ENCODE data around the gene BCL2L15. TPM values are rescaled to one million over a fixed set of nuclear protein-coding genes. Genes with fewer than 3 reads are reported as not detected.

BCL2L15 gene
- total RNA-seq, 2 experiments from 2014 or later, result 1.2 to 1.5 TPM

DNA sequence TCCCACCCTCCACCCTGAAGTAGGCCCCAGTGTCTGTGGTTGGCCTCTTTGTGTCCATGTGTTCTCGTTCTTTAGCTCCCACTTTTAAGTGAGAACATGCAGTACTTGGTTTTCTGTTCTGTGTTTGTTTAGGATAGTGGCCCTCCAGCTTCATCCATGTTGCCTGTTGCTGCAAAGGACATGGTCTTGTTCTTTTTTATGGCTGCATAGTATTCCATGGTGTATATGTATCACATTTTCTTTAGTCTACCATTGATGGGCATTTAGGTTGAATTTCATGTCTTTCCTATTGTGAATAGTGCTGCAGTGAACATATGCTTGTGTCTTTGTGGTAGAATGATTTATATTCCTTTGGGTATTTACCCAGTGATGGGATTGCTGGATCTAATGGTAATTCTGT, 47.8 kb upstream of the BCL2L15 start:
- Histone ChIP-seq H3K9me3 (ENCODE audit: control insufficient read depth in 1 of 2, insufficient read depth in 1 of 2, low read length in 2 of 2) (no peaks in the 10 kb centered on the region), H3K4me1 (ENCODE audit: insufficient read depth, low read length) (peaks cover 66% of the 10 kb centered on the region), H3K36me3 (ENCODE audit: insufficient read depth, low read length) (no peaks in the 10 kb centered on the region), H3K27me3 (ENCODE audit: control insufficient read depth in 1 of 2, insufficient read depth in 2 of 2, low read length in 2 of 2) (no peaks in the 10 kb centered on the region), H3K27ac (ENCODE audit: low read depth in 1 of 2, low read length in 2 of 2) (no peak overlapping the region), H3K4me3 (ENCODE audit: low read length) (no peak overlapping the region)
- peaks cover 42% of the 10 kb centered on the region for H3K36me3 Mint-ChIP-seq (ENCODE audit: low read depth)
- intact Hi-C loops (cut with DNase I, micrococcal nuclease), result loop anchor here in 1 of 2 experiments (5.0 kb wide), 1 partner anchor 37 kb away; no protein-coding TSS in a partner anchor
- ChIA-PET CTCF (interaction anchor here (1.0 to 1.3 kb wide), 2 partner anchors 12 to 29 kb away, joined by 3 to 4 read pairs; no protein-coding TSS in a partner anchor), POLR2A (interaction anchor here (10.1 kb wide), 1 partner anchor 15 kb away, joined by 245 read pairs; no protein-coding TSS in a partner anchor)
- H3K9me3 Mint-ChIP-seq, result no peaks in the 10 kb centered on the region
- H3K27ac Mint-ChIP-seq, result peak overlapping the region; percentile 27
- H3K4me1 Mint-ChIP-seq (ENCODE audit: low read depth), result peaks cover 88% of the 10 kb centered on the region
- no peaks in the 10 kb centered on the region for H3K27me3 Mint-ChIP-seq
- TF ChIP-seq CTCF (IDR thresholded peaks at IDR 0.05), result no peak
- ATAC-seq (ENCODE audit: poor library complexity), result no peak
- peak overlapping the region; percentile 28 for H3K4me3 Mint-ChIP-seq
- DNase-seq, result no peak

DNA sequence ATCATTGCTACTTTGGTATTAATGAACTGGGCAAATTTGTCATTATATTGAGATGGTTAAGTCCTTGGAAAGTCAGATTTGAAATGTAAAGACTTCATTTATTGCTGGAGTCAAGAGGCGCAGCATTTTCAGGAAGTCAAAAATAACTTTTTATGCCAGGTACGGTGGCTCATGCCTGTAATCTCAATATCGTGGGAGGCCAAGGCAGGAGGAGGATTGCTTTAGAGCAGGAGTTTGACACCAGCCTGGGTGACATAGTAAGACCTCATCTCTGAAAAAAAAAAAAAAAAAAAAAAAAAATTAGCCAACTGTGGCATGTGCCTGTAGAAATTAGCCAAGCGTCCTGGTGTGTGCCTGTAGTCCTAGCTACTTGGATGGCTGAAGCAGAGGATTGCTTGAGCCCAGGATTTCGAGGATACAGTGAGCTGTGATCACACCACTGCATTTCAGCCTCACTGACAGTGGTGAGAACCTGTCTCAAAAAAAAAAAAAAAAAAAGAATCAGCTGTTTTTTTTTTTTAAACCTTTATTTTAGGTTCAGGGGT, 47.2 kb upstream of the BCL2L15 start:
- no peaks in the 10 kb centered on the region for H3K9me3 Mint-ChIP-seq

DNA sequence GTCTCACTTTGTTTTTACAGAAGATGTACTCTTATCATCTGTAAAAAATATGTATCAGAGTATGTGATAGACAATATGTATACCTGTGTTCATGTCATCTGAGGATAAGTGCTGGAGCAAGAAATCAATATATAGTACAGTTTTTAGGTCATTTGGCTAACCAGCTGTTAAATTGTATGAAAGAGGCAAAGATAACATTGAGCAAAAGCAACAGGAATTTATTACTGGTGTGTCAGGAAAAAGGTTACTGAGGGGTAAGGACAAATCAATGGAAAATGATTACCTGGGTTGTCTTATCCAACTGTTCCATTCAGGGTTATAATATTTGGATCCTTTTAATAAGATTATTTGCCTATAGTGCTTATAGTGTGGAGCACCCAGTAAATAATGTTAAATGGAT, 46.6 kb upstream of the BCL2L15 start:
- H3K9me3 Mint-ChIP-seq, result no peaks in the 10 kb centered on the region
- Histone ChIP-seq H3K27me3 (ENCODE audit: control insufficient read depth in 1 of 2, insufficient read depth in 2 of 2, low read length in 2 of 2) (no peaks in the 10 kb centered on the region), H3K36me3 (ENCODE audit: insufficient read depth, low read length) (no peaks in the 10 kb centered on the region), H3K4me1 (ENCODE audit: insufficient read depth, low read length) (peaks cover 55% of the 10 kb centered on the region), H3K27ac (ENCODE audit: low read depth in 1 of 2, low read length in 2 of 2) (peak overlapping the region in 1 of 2 donors; percentile 98), H3K4me3 (ENCODE audit: low read length) (no peak overlapping the region), H3K9me3 (ENCODE audit: control insufficient read depth in 1 of 2, insufficient read depth in 1 of 2, low read length in 2 of 2) (no peaks in the 10 kb centered on the region)
- TF ChIP-seq CTCF (IDR thresholded peaks at IDR 0.05), result no peak
- ATAC-seq (ENCODE audit: poor library complexity), result no peak
- H3K27ac Mint-ChIP-seq, result peak overlapping the region; percentile 100
- peak overlapping the region; percentile 70 for H3K4me3 Mint-ChIP-seq
- intact Hi-C loops (cut with DNase I, micrococcal nuclease), result loop anchor here in 1 of 2 experiments (5.0 kb wide), 1 partner anchor 62 kb away; the partner anchor contains the start of gene PTPN22
- peaks cover 81% of the 10 kb centered on the region for H3K4me1 Mint-ChIP-seq (ENCODE audit: low read depth)
- H3K27me3 Mint-ChIP-seq, result no peaks in the 10 kb centered on the region
- ChIA-PET CTCF (interaction anchor here (1.0 kb wide), 1 partner anchor 30 kb away, joined by 4 read pairs; no protein-coding TSS in a partner anchor), POLR2A (interaction anchor here (0.6 to 10.1 kb wide), 4 partner anchors 16 to 122 kb away, joined by 3 to 245 read pairs (median 4); partner anchors contain the start of gene RSBN1)
- peaks cover 41% of the 10 kb centered on the region for H3K36me3 Mint-ChIP-seq (ENCODE audit: low read depth)
- DNase-seq, result no peak

More for the DNA sequence above, 47.2 kb upstream of the BCL2L15 start:
- DNase-seq (peak in 1 of 14 experiments; percentile 22), ATAC-seq (ENCODE audit: poor library complexity) (no peak)
- intact Hi-C loops (cut with DNase I, micrococcal nuclease), result loop anchor here (5.0 kb wide), 2 partner anchors 38 to 62 kb away; partner anchors contain the start of gene PTPN22 (in 1 of the 2)
- peaks cover 60% of the 10 kb centered on the region for H3K4me1 ChIP-seq (ENCODE audit: insufficient read depth, low read length)
- Mint-ChIP-seq H3K27me3 (no peaks in the 10 kb centered on the region), H3K36me3 (ENCODE audit: low read depth) (peaks cover 42% of the 10 kb centered on the region), H3K4me1 (ENCODE audit: low read depth) (peaks cover 84% of the 10 kb centered on the region), H3K4me3 (peak overlapping the region; percentile 70), H3K27ac (peak overlapping the region; percentile 100)
- TF ChIP-seq CTCF (IDR thresholded peaks at IDR 0.05), result no peak
- POLR2A ChIA-PET, result interaction anchor here (0.9 to 10.1 kb wide), 3 partner anchors 15 to 122 kb away, joined by 4 to 245 read pairs (median 4); partner anchors contain the start of gene RSBN1
- H3K36me3 ChIP-seq (ENCODE audit: insufficient read depth, low read length), result no peaks in the 10 kb centered on the region
- H3K4me3 ChIP-seq (ENCODE audit: low read length), result no peak overlapping the region
- H3K27me3 ChIP-seq (ENCODE audit: control insufficient read depth in 1 of 2, insufficient read depth in 2 of 2, low read length in 2 of 2), result no peaks in the 10 kb centered on the region
- H3K9me3 ChIP-seq (ENCODE audit: control insufficient read depth in 1 of 2, insufficient read depth in 1 of 2, low read length in 2 of 2), result no peaks in the 10 kb centered on the region
- H3K27ac ChIP-seq (ENCODE audit: low read depth in 1 of 2, low read length in 2 of 2), result no peak overlapping the region
- CTCF ChIA-PET, result interaction anchor here (1.0 to 1.3 kb wide), 2 partner anchors 12 to 29 kb away, joined by 3 to 4 read pairs; no protein-coding TSS in a partner anchor
